Left colon (tissue), 2 donors: ENCODE results near the gene DDAH2. TPM values are rescaled to one million over a fixed set of nuclear protein-coding genes. Genes with fewer than 3 reads are reported as not detected.

Source experiments
- ATAC-seq: fragments of 200-7000 bp; cut with Tn5 transposase; one replicate; pipeline ENCODE4 v1.9.1; 2020; ENCODE audit warnings: mild to moderate bottlenecking, moderate library complexity
- DNase-seq, 2 donors: peaks; one replicate each; pipeline ENCODE4 v3.0.0-alpha.2; 2020
- intact Hi-C, 2 donors: fragments of 100-400 bp; cut with DNase I in 1 of 2; cut with micrococcal nuclease in 1 of 2; formaldehyde crosslinking; loops; one replicate each; pipeline versions ENCODE4 v1.11.2 to v1.14.0; 2022; cut with DNase I, micrococcal nuclease
- total RNA-seq, 2 donors: library from RNA; stranded (reverse); fragmentation: NEBNext Ultra II Directional; extraction: Animal tissue kit (Norgen Biotek cat#: 25700); gene quantifications; one replicate each; pipeline ENCODE4 v1.2.1, GENCODE V29; 2021
- donor health status: DM: no; HTN: no; CAD: no.
- donor health status: DM: yes; HTN: yes; CAD: no.

Gene DDAH2
- total RNA-seq, 2 donors from 2014 or later, result 84.2 to 139 TPM

GRCh38 chr6:31736768-31737314 is 7.7 kb upstream of the DDAH2 start:
- DNase-seq (peak in 1 of 2 donors; percentile 46), ATAC-seq (no peak)
- intact Hi-C loops, result loop anchor here in 1 of 2 donors (5.0 kb wide), 1 partner anchor 95 kb away; no protein-coding TSS in a partner anchor

- intact Hi-C loops, result loop anchor here in 1 of 2 donors (5.0 kb wide), 1 partner anchor 96 kb away; no protein-coding TSS in a partner anchor
- peak; percentile 89 to 93 for DNase-seq
- peak; percentile 44 for ATAC-seq
Observed at GRCh38 chr6:31736021-31736767, 7.1 kb upstream of the DDAH2 start, which contains the start of gene CLIC1. Gene CLIC1, minus strand, starts transcription at chr6:31736530. Its CDS starts 230 bp downstream, at chr6:31736300.

- intact Hi-C loops, result loop anchor here in 1 of 2 donors (5.0 kb wide), 1 partner anchor 97 kb away; no protein-coding TSS in a partner anchor
- ATAC-seq, result peak; percentile 34
- peak; percentile 76 to 79 for DNase-seq
Observed at GRCh38 chr6:31734821-31735406, 5.8 kb upstream of the DDAH2 start.

GRCh38 chr6:31734247-31734820 is 5.2 kb upstream of the DDAH2 start:
- intact Hi-C loops, result no loop called here
- no peak for ATAC-seq

GRCh38 chr6:31733734-31734133 is 4.6 kb upstream of the DDAH2 start:
- ATAC-seq (no peak), DNase-seq (no peak)
- intact Hi-C loops, result no loop called here

More at GRCh38 chr6:31734247-31734820, 5.2 kb upstream of the DDAH2 start:
- no peak for DNase-seq

- no peak for ATAC-seq
- intact Hi-C loops, result no loop called here
- no peak for DNase-seq
Observed at GRCh38 chr6:31732029-31732428, 2.9 kb upstream of the DDAH2 start.

GRCh38 chr6:31730631-31731086 is 1.6 kb upstream of the DDAH2 start:
- intact Hi-C loops, result no loop called here

GRCh38 chr6:31729979-31730630 is 1.0 kb upstream of the DDAH2 start:
- intact Hi-C loops, result no loop called here
- peak; percentile 64 for ATAC-seq
- peak; percentile 90 to 93 for DNase-seq

More at GRCh38 chr6:31730631-31731086, 1.6 kb upstream of the DDAH2 start:
- no peak for DNase-seq
- ATAC-seq, result no peak

- DNase-seq, result peak; percentile 95 to 97
- peak; percentile 78 for ATAC-seq
- intact Hi-C loops, result no loop called here
Observed at GRCh38 chr6:31729515-31729978, 448 bp upstream of the DDAH2 start.

GRCh38 chr6:31727717-31728671 is 1.1 kb downstream of the DDAH2 start:
- DNase-seq, result no peak
- no peak for ATAC-seq
- intact Hi-C loops, result no loop called here

- ATAC-seq (peak; percentile 21), DNase-seq (no peak)
- intact Hi-C loops, result no loop called here
Observed at GRCh38 chr6:31727034-31727716, 1.9 kb downstream of the DDAH2 start.

- no peak for DNase-seq
- ATAC-seq, result no peak
- intact Hi-C loops, result no loop called here
Observed at GRCh38 chr6:31725502-31726350, 3.4 kb downstream of the DDAH2 start.

- DNase-seq (no peak), ATAC-seq (no peak)
- intact Hi-C loops, result no loop called here
Observed at GRCh38 chr6:31723980-31724691, 5.0 kb downstream of the DDAH2 start.

GRCh38 chr6:31723245-31723979 is 5.7 kb downstream of the DDAH2 start, which contains the start of gene MPIG6B:
Gene MPIG6B, plus strand, starts transcription at chr6:31723373. Its CDS starts 11 bp downstream, at chr6:31723384.
- ATAC-seq (no peak), DNase-seq (no peak)
- intact Hi-C loops, result no loop called here

- peak; percentile 12 for ATAC-seq
- intact Hi-C loops, result no loop called here
- DNase-seq, result no peak
Observed at GRCh38 chr6:31722173-31722572, 6.9 kb downstream of the DDAH2 start.
